ENCODE data around the gene EIF3L. TPM values are rescaled to one million over a fixed set of nuclear protein-coding genes. Genes with fewer than 3 reads are reported as not detected.

Gene EIF3L
- total RNA-seq, 1 experiment from 2014 or later = 218 TPM

GRCh38 chr22:37804881-37805809, 44.1 kb upstream of the EIF3L start:
- no peak for TF ChIP-seq EZH2phosphoT487 (IDR thresholded peaks at IDR 0.05; ENCODE audit: borderline replicate concordance, low read length)
- TF ChIP-seq, protein P1, sequence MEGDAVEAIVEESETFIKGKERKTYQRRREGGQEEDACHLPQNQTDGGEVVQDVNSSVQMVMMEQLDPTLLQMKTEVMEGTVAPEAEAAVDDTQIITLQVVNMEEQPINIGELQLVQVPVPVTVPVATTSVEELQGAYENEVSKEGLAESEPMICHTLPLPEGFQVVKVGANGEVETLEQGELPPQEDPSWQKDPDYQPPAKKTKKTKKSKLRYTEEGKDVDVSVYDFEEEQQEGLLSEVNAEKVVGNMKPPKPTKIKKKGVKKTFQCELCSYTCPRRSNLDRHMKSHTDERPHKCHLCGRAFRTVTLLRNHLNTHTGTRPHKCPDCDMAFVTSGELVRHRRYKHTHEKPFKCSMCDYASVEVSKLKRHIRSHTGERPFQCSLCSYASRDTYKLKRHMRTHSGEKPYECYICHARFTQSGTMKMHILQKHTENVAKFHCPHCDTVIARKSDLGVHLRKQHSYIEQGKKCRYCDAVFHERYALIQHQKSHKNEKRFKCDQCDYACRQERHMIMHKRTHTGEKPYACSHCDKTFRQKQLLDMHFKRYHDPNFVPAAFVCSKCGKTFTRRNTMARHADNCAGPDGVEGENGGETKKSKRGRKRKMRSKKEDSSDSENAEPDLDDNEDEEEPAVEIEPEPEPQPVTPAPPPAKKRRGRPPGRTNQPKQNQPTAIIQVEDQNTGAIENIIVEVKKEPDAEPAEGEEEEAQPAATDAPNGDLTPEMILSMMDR (conservative IDR thresholded peaks at IDR 0.05; ENCODE audit: low read depth, low read length) = no peak
- no peak for TF ChIP-seq EZH2 (IDR thresholded peaks at IDR 0.05; ENCODE audit: low read length, unreplicated experiment)
- peaks cover 30% of the 10 kb centered on the region for H3K79me2 ChIP-seq (ENCODE audit: low read length)
- H3K9ac ChIP-seq (ENCODE audit: low read length) = peak overlapping the region; percentile 95
- intact Hi-C loops (cut with micrococcal nuclease) = loop anchor here (10.0 kb wide), 1 partner anchor 120 kb away; the partner anchor contains the start of gene NOL12
- no peaks in the 10 kb centered on the region for H3K9me3 ChIP-seq (ENCODE audit: low read length)
- H3K27me3 ChIP-seq (ENCODE audit: low read length) = no peaks in the 10 kb centered on the region
- peak; percentile 12 for ATAC-seq
- peaks cover 17% of the 10 kb centered on the region for H3K4me1 ChIP-seq (ENCODE audit: insufficient read depth, low read length)
- no peaks in the 10 kb centered on the region for H3K36me3 ChIP-seq (ENCODE audit: low read depth, low read length)
- TSS peak; percentile 67 for BruUV-seq (replicated peaks)
- peak overlapping the region; percentile 100 for H3K4me3 ChIP-seq (ENCODE audit: low read length)
- peaks cover 21% of the 10 kb centered on the region for H4K20me1 ChIP-seq (ENCODE audit: low read length)
- ChIA-PET CTCF (no interaction called here), POLR2A (ENCODE audit: unreplicated experiment) (interaction anchor here (0.6 kb wide), 1 partner anchor 1422 kb away, joined by 4 read pairs; no protein-coding TSS in a partner anchor)
- H2AFZ ChIP-seq (ENCODE audit: low read length) = no peak overlapping the region
- H3K4me2 ChIP-seq (ENCODE audit: low read length) = peak overlapping the region; percentile 98
- H3K27ac ChIP-seq (ENCODE audit: low read length) = peak overlapping the region; percentile 66
- peak; percentile 83 for DNase-seq
- no peaks in the 10 kb centered on the region for H3K9me2 ChIP-seq (replicated peaks; ENCODE audit: low read length)
- H3F3A ChIP-seq (ENCODE audit: low read length, unreplicated experiment) = peaks cover 18% of the 10 kb centered on the region

DNA sequence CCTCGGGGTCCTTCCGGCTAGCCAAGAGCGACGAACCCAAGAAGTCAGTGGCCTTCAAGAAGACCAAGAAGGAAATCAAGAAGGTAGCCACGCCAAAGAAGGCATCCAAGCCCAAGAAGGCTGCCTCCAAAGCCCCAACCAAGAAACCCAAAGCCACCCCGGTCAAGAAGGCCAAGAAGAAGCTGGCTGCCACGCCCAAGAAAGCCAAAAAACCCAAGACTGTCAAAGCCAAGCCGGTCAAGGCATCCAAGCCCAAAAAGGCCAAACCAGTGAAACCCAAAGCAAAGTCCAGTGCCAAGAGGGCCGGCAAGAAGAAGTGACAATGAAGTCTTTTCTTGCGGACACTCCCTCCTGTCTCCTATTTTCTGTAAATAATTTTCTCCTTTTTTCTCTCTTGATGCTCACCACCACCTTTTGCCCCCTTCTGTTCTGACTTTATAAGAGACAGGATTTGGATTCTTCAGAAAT, 43.4 kb upstream of the EIF3L start:
- no peaks in the 10 kb centered on the region for H3K9me3 ChIP-seq (ENCODE audit: low read length)
- H2AFZ ChIP-seq (ENCODE audit: low read length) = no peak overlapping the region
- ATAC-seq (no peak), DNase-seq (no peak)
- peaks cover 30% of the 10 kb centered on the region for H3K79me2 ChIP-seq (ENCODE audit: low read length)
- intact Hi-C loops (cut with micrococcal nuclease) = loop anchor here (10.0 kb wide), 1 partner anchor 121 kb away; the partner anchor contains the start of gene NOL12
- no peaks in the 10 kb centered on the region for H3K27me3 ChIP-seq (ENCODE audit: low read length)
- peak overlapping the region; percentile 66 for H3K27ac ChIP-seq (ENCODE audit: low read length)
- POLR2A ChIA-PET (ENCODE audit: unreplicated experiment) = no interaction called here
- H3K36me3 ChIP-seq (ENCODE audit: low read depth, low read length) = no peaks in the 10 kb centered on the region
- peaks cover 21% of the 10 kb centered on the region for H4K20me1 ChIP-seq (ENCODE audit: low read length)
- CTCF ChIA-PET = no interaction called here
- peak overlapping the region; percentile 98 for H3K4me2 ChIP-seq (ENCODE audit: low read length)
- H3K4me1 ChIP-seq (ENCODE audit: insufficient read depth, low read length) = peaks cover 17% of the 10 kb centered on the region
- H3K4me3 ChIP-seq (ENCODE audit: low read length) = peak overlapping the region; percentile 100
- TF ChIP-seq EZH2phosphoT487 (IDR thresholded peaks at IDR 0.05; ENCODE audit: borderline replicate concordance, low read length) (no peak), EZH2 (IDR thresholded peaks at IDR 0.05; ENCODE audit: low read length, unreplicated experiment) (no peak)
- TF ChIP-seq, protein P1 (conservative IDR thresholded peaks at IDR 0.05; ENCODE audit: low read depth, low read length) = no peak
- peaks cover 18% of the 10 kb centered on the region for H3F3A ChIP-seq (ENCODE audit: low read length, unreplicated experiment)
- no TSS peak for BruUV-seq (replicated peaks)
- H3K9ac ChIP-seq (ENCODE audit: low read length) = peak overlapping the region; percentile 95
- no peaks in the 10 kb centered on the region for H3K9me2 ChIP-seq (replicated peaks; ENCODE audit: low read length)

All from PC-3 (cell line).